ENCODE results near the gene ZBTB4.

Gene ZBTB4

DNA sequence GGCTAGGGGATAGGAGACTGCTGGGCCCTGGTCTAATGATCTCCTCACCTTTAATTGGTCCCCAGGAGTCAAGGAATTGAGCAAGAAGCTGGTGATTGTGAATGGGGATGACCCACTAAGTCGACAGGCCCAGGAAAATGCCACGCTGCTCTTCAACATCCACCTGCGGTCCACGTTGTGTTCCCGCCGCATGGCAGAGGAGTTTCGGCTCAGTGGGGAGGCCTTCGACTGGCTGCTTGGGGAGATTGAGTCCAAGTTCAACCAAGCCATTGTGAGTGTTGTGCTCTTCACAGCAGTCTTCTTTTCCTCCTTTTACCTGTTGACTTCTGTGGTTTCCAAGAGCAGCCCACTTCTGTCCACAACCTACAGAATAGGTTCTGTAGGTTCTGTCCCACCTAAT, 24.1 kb upstream of the ZBTB4 start:
- no peak for DNase-seq (ENCODE audit: low read depth, low spot score)
- in situ Hi-C loops (cut with HindIII; ENCODE audit: low sequenced_read_pairs): no loop called here
- TF ChIP-seq, protein P1, sequence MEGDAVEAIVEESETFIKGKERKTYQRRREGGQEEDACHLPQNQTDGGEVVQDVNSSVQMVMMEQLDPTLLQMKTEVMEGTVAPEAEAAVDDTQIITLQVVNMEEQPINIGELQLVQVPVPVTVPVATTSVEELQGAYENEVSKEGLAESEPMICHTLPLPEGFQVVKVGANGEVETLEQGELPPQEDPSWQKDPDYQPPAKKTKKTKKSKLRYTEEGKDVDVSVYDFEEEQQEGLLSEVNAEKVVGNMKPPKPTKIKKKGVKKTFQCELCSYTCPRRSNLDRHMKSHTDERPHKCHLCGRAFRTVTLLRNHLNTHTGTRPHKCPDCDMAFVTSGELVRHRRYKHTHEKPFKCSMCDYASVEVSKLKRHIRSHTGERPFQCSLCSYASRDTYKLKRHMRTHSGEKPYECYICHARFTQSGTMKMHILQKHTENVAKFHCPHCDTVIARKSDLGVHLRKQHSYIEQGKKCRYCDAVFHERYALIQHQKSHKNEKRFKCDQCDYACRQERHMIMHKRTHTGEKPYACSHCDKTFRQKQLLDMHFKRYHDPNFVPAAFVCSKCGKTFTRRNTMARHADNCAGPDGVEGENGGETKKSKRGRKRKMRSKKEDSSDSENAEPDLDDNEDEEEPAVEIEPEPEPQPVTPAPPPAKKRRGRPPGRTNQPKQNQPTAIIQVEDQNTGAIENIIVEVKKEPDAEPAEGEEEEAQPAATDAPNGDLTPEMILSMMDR (IDR thresholded peaks at IDR 0.05; ENCODE audit: low read depth, low read length): no peak
- no peak overlapping the region for H3K4me3 ChIP-seq (ENCODE audit: low read depth, low read length)

DNA sequence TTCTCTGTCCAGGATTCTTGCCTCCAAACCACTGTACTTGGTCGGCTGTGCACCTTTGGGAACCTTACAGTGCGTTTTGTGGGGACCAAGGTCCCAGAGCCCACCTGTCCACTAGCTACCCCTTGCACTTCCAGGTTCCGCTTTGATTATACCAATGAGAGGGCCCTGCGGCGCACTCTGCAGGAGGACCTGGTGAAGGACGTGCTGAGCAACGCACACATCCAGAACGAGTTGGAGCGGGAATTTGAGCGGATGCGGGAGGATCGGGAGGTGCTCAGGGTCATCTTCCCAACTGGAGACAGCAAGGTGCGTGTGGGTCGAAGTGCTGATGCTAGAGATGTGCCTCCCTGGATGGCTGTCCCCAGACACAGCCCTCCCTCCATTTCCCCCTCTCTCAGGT, 23.6 kb upstream of the ZBTB4 start:
- no peak overlapping the region for H3K4me3 ChIP-seq (ENCODE audit: low read depth, low read length)
- no peak for DNase-seq (ENCODE audit: low read depth, low spot score)
- in situ Hi-C loops (cut with HindIII; ENCODE audit: low sequenced_read_pairs): no loop called here
- TF ChIP-seq, protein P1 (IDR thresholded peaks at IDR 0.05; ENCODE audit: low read depth, low read length): peak; percentile 47

DNA sequence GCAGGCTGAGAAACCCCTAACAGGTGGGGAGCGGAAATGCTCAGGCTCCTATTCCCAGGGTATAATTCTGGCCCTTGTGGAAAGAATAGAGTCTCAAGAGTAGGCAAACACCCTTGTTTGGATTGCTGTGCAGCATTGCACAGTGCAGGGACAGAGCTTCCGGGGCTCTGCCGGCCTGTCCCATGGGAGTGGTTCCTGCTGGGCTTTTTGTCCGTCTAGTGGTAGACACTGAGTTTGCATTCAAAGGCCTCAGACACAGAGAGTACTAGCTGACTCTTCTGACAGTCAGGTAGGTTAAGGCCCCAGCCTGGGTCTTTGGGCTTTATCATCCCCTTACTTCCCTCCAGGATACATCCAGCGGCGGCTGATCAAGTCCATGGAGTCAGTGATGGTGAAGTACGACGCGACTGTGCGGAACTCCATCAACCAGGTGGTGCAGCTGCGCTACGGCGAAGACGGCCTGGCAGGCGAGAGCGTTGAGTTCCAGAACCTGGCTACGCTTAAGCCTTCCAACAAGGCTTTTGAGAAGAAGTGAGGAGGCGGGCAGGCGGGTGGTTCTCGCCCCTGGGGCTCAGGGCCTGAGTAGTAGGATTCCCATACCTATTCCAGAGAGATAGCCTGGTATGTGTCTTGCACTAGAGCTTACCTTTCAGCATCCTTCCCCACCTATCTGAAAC, 22.9 kb upstream of the ZBTB4 start:
- in situ Hi-C loops (cut with HindIII; ENCODE audit: low sequenced_read_pairs): no loop called here
- no peak overlapping the region for H3K4me3 ChIP-seq (ENCODE audit: low read depth, low read length)
- DNase-seq (ENCODE audit: low read depth, low spot score): no peak

DNA sequence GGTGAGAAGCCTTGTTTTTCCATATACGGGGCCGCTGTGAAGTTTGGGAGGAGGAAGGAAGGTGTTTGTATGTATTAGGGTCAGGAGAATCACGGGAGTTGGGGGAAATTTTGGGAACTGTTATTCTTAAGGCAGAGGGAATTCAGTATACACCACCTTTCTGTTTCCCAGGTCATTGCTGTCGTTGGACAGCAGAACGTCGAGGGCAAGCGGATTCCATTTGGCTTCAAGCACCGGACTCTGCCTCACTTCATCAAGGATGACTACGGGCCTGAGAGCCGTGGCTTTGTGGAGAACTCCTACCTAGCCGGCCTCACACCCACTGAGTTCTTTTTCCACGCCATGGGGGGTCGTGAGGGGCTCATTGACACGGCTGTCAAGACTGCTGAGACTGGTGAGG, 22.3 kb upstream of the ZBTB4 start:
- in situ Hi-C loops (cut with HindIII; ENCODE audit: low sequenced_read_pairs): no loop called here
- DNase-seq (ENCODE audit: low read depth, low spot score): no peak
- TF ChIP-seq, protein P1 (IDR thresholded peaks at IDR 0.05; ENCODE audit: low read depth, low read length): no peak
- no peak overlapping the region for H3K4me3 ChIP-seq (ENCODE audit: low read depth, low read length)

More for the DNA sequence above, 22.9 kb upstream of the ZBTB4 start:
- TF ChIP-seq, protein P1 (IDR thresholded peaks at IDR 0.05; ENCODE audit: low read depth, low read length): no peak

DNA sequence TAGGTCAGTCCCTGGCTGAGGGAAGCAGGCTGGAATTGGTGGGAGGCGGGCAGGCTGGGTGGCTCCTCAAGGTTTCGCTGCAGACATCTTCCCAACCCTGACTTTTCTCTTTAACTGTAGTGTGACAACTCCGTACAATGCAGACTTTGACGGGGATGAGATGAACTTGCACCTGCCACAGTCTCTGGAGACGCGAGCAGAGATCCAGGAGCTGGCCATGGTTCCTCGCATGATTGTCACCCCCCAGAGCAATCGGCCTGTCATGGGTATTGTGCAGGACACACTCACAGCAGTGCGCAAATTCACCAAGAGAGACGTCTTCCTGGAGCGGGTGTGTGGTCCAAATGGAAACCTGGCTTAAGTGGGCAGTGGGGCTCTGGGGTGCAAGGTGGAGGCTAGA, 19.7 kb upstream of the ZBTB4 start:
- TF ChIP-seq, protein P1 (IDR thresholded peaks at IDR 0.05; ENCODE audit: low read depth, low read length): no peak
- H3K4me3 ChIP-seq (ENCODE audit: low read depth, low read length): no peak overlapping the region
- DNase-seq (ENCODE audit: low read depth, low spot score): no peak
- in situ Hi-C loops (cut with HindIII; ENCODE audit: low sequenced_read_pairs): no loop called here

DNA sequence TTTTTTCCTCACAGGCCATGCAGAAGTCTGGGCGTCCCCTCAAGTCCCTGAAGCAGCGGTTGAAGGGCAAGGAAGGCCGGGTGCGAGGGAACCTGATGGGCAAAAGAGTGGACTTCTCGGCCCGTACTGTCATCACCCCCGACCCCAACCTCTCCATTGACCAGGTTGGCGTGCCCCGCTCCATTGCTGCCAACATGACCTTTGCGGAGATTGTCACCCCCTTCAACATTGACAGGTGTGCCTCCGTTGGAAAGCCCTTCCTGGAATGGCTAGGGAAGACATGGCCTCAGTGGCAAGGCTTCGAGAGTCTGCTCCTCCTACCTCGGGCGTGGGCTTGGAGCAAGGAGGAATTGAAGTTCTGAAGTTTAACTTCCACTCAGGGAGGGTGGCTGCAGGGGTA, 18.2 kb upstream of the ZBTB4 start:
- DNase-seq (ENCODE audit: low read depth, low spot score): no peak
- TF ChIP-seq, protein P1 (IDR thresholded peaks at IDR 0.05; ENCODE audit: low read depth, low read length): no peak
- H3K4me3 ChIP-seq (ENCODE audit: low read depth, low read length): no peak overlapping the region
- in situ Hi-C loops (cut with HindIII; ENCODE audit: low sequenced_read_pairs): no loop called here

Data from astrocyte of the spinal cord (primary cell).